Upper lobe of left lung (tissue), 6 donors: ENCODE results near the gene SLCO3A1. TPM values are rescaled to one million over a fixed set of nuclear protein-coding genes. Genes with fewer than 3 reads are reported as not detected.

Experiments
- ATAC-seq, 2 donors: fragments of 200-7000 bp; cut with Tn5 transposase; one replicate each; pipeline ENCODE4 v1.9.1; 2022; ENCODE audit warnings: mild to moderate bottlenecking in 2 of 2, moderate library complexity in 2 of 2; ENCODE audit not compliant: low FRiP score in 2 of 2
- DNase-seq, 2 donors: peaks; one replicate each; pipeline ENCODE4 v3.0.0-alpha.2; 2019 to 2020
- H3K27ac ChIP-seq, 4 donors: fragments of 200-600 bp; sonication (generic); one replicate each; pipeline ENCODE4 v1.5.1; 2016 to 2019
- H3K27me3 ChIP-seq, 4 donors: fragments of 200-600 bp; sonication (generic); one replicate each; pipeline ENCODE4 v1.5.1; 2017 to 2019
- H3K36me3 ChIP-seq, 4 donors: fragments of 200-600 bp; sonication (generic); one replicate each; pipeline ENCODE4 v1.5.1; 2016 to 2019
- H3K4me1 ChIP-seq, 4 donors: fragments of 200-600 bp; sonication (generic); one replicate each; pipeline ENCODE4 v1.5.1; 2018 to 2019
- H3K4me3 ChIP-seq, 4 donors: fragments of 200-600 bp; sonication (generic); one replicate each; pipeline ENCODE4 v1.5.1; 2017 to 2019; ENCODE audit warnings: mild to moderate bottlenecking in 2 of 4, moderate library complexity in 1 of 4
- H3K9me3 ChIP-seq, 4 donors: fragments of 200-600 bp; sonication (generic); one replicate each; pipeline ENCODE4 v1.5.1; 2018 to 2019
- EP300 ChIP-seq, 4 donors: sonication (generic); formaldehyde crosslinking; IDR thresholded peaks; one replicate each; pipeline ENCODE4 v1.5.1; 2017; ENCODE audit warnings: antibody characterized with exemption in 4 of 4, control low read depth in 2 of 4
- POLR2A ChIP-seq, 4 donors: fragments of 450-650 bp; IDR thresholded peaks; one replicate each; pipeline ENCODE4 v1.5.1; 2016 to 2017; ENCODE audit warnings: antibody characterized with exemption in 4 of 4, mild to moderate bottlenecking in 2 of 4
- POLR2AphosphoS5 ChIP-seq, 2 donors: sonication (generic); formaldehyde crosslinking; IDR thresholded peaks; one replicate each; pipeline ENCODE4 v1.5.1; 2017; ENCODE audit warnings: antibody characterized with exemption in 2 of 2
- WGBS, 2 donors: methylation state at CpG; one replicate each; pipeline ENCODE4 v1.1.5; 2017 to 2018; 5-methylcytosine and 5-hydroxymethylcytosine counted together
- total RNA-seq, 6 donors: library from RNA; depleted of rRNA in 4 of 6; stranded (reverse); fragments of >200 nt in 4 of 6; gene quantifications; one replicate each; pipeline versions ENCODE4 v1.1.0 to v1.2.1, GENCODE V29; 2016 to 2021
- TF ChIP-seq, protein P1 (sequence below), 6 experiments: fragments of 450-650 bp in 4 of 6; fragments of 200-600 bp in 2 of 6; sonication (generic) in 2 of 6; IDR thresholded peaks; one replicate each; pipeline ENCODE4 v1.5.1; 2016 to 2019; ENCODE audit warnings: antibody characterized with exemption in 6 of 6
- donor health status: DM: no; HTN: no; CAD: no; lungs with moderate emphysema.
- donor health status: DM: no; HTN: yes; CAD: no; lungs with severe emphysema.

Gene SLCO3A1
- total RNA-seq, 6 donors from 2014 or later = 29.3 to 56.6 (median 46.7) TPM

DNA sequence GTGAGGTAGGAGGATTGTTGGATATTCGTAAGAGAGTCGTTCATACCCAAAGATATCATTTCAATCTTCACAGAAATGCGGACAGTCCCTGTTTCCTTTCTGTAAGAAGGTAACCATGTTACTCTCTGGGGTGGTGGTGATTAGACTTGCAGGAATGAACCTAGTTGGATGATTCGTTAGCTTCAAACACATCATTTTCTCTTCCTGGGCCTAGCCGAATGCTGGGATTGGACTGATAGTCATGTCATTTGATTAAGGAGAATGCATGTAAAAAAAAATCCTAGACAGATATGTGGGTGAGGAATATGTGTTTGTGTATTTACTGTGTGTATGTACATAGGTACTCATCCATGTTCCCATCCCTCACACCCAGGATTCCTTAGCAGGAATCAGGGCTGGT is 12.4 kb downstream of the SLCO3A1 start:
- ATAC-seq (no peak), DNase-seq (no peak)
- H3K9me3 ChIP-seq = no peaks in the 10 kb centered on the region
- 71% methylated on average over 5 of the region's 5 CpGs for WGBS, 2 donors
- no peaks in the 10 kb centered on the region for H3K36me3 ChIP-seq
- H3K27ac ChIP-seq = peak overlapping the region; percentile 74 to 86 (median 82)
- TF ChIP-seq EP300 (IDR thresholded peaks at IDR 0.05) = no peak
- no peak for TF ChIP-seq POLR2A (IDR thresholded peaks at IDR 0.05)
- no peak for TF ChIP-seq POLR2AphosphoS5 (IDR thresholded peaks at IDR 0.05)
- TF ChIP-seq, protein P1, sequence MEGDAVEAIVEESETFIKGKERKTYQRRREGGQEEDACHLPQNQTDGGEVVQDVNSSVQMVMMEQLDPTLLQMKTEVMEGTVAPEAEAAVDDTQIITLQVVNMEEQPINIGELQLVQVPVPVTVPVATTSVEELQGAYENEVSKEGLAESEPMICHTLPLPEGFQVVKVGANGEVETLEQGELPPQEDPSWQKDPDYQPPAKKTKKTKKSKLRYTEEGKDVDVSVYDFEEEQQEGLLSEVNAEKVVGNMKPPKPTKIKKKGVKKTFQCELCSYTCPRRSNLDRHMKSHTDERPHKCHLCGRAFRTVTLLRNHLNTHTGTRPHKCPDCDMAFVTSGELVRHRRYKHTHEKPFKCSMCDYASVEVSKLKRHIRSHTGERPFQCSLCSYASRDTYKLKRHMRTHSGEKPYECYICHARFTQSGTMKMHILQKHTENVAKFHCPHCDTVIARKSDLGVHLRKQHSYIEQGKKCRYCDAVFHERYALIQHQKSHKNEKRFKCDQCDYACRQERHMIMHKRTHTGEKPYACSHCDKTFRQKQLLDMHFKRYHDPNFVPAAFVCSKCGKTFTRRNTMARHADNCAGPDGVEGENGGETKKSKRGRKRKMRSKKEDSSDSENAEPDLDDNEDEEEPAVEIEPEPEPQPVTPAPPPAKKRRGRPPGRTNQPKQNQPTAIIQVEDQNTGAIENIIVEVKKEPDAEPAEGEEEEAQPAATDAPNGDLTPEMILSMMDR (IDR thresholded peaks at IDR 0.05) = no peak
- no peaks in the 10 kb centered on the region for H3K27me3 ChIP-seq
- H3K4me1 ChIP-seq = peaks cover 74 to 85% (median 80%) of the 10 kb centered on the region in 4 donors
- H3K4me3 ChIP-seq = no peak overlapping the region

DNA sequence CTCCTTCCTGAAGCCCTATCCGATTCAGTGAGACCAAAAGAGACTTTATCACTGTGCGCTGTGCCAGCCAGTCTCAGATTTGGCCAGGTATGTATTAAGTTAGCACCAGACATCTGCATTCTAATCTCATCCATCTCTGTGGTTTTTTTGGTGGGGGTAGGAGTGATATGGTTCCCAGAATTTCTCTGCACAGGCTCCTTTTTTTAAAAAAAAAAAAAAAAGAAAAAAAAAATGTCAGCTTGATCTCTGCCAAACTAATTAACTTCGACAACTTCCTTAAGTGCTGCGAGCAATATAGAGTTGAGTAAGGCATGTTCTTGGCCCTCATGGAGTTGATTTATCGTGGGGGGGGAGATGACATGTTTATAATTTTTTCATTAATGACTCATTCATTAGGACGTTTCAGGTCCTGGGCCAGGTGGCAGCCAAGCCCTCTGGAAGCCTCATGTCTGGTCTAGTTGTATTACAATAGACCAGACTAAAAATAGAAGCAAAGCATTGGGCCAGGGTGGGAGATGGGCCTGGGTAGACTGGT is 12.9 kb downstream of the SLCO3A1 start:
- Histone ChIP-seq H3K27me3 (no peaks in the 10 kb centered on the region), H3K9me3 (no peaks in the 10 kb centered on the region), H3K36me3 (no peaks in the 10 kb centered on the region), H3K4me1 (peaks cover 70 to 82% (median 75%) of the 10 kb centered on the region in 4 donors), H3K27ac (peak overlapping the region; percentile 74 to 86 (median 82)), H3K4me3 (no peak overlapping the region)
- DNase-seq (peak in 1 of 2 donors; percentile 54), ATAC-seq (peak; percentile 39 to 58)
- WGBS, 2 donors = 32 to 38% methylated on average over 6 of the region's 6 CpGs
- TF ChIP-seq EP300 (IDR thresholded peaks at IDR 0.05) = peak in 1 of 4 donors; percentile 35
- TF ChIP-seq, protein P1 (IDR thresholded peaks at IDR 0.05) = no peak

DNA sequence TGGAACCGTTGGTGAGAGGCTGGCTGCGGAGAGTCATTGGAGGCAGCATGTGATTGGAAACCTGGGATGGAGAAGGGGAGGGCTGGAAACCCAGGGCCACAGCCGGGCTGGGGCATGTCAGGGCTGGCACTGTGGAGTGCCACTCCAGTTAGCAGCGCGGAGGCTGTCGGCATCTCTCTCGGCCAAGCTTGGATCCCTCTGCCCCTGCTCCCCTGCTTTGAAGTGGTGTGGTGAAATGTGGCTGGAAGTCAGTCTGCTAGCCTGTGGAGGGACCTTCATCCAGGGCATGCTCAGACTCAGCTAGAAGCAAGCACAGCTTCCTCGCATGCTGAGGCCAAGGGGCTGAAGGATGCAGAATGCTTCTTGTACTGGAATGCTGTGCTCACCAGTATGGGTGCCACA is 13.5 kb downstream of the SLCO3A1 start:
- no peaks in the 10 kb centered on the region for H3K36me3 ChIP-seq
- peaks cover 66 to 78% (median 72%) of the 10 kb centered on the region in 4 donors for H3K4me1 ChIP-seq
- H3K27me3 ChIP-seq = no peaks in the 10 kb centered on the region
- H3K4me3 ChIP-seq = no peak overlapping the region
- peak in 1 of 4 donors; percentile 13 for TF ChIP-seq POLR2A (IDR thresholded peaks at IDR 0.05)
- no peak for TF ChIP-seq POLR2AphosphoS5 (IDR thresholded peaks at IDR 0.05)
- TF ChIP-seq, protein P1 (IDR thresholded peaks at IDR 0.05) = no peak
- TF ChIP-seq EP300 (IDR thresholded peaks at IDR 0.05) = no peak
- 47 to 57% methylated on average over 4 to 8 of the region's 8 CpGs for WGBS, 2 donors
- DNase-seq (peak; percentile 73 to 88), ATAC-seq (peak; percentile 64 to 92)
- H3K9me3 ChIP-seq = no peaks in the 10 kb centered on the region
- H3K27ac ChIP-seq = peak overlapping the region; percentile 74 to 86 (median 82)

DNA sequence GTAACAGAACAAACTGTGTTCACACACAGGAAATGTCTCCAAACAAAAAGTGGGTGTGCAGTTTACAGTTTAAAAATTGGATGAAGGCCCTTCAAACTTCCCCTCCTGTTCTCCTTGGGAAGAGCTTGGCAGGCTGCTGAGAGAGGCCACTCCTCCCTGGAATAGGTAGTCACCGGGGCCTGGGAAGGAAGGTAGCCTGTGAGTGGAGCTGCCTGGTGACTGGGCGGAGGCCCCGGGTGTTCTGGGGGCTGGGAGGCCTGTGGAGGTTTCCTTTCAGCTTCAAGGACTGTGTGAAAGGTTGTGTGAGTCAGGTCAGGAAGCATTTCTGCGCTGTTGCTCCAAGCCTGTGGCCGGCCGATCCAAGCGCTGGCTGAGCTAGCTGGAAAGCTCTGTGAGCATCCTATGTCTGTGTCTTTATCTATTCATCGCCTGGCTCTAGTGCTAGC is 14.1 kb downstream of the SLCO3A1 start:
- Histone ChIP-seq H3K36me3 (no peaks in the 10 kb centered on the region), H3K27ac (peak overlapping the region; percentile 74 to 86 (median 82)), H3K4me3 (peak overlapping the region in 2 of 4 donors; percentile 1 to 3), H3K4me1 (peaks cover 65 to 75% (median 70%) of the 10 kb centered on the region in 4 donors), H3K27me3 (no peaks in the 10 kb centered on the region), H3K9me3 (no peaks in the 10 kb centered on the region)
- 27 to 28% methylated on average over 6 to 8 of the region's 8 CpGs for WGBS, 2 donors
- ATAC-seq (peak; percentile 87 to 95), DNase-seq (peak; percentile 86 to 94)
- TF ChIP-seq, protein P1 (IDR thresholded peaks at IDR 0.05) = no peak
- TF ChIP-seq POLR2AphosphoS5 (IDR thresholded peaks at IDR 0.05) = peak; percentile 64 to 82
- peak in 3 of 4 donors; percentile 28 to 60 (median 31) for TF ChIP-seq POLR2A (IDR thresholded peaks at IDR 0.05)
- peak in 2 of 4 donors; percentile 52 to 69 for TF ChIP-seq EP300 (IDR thresholded peaks at IDR 0.05)
